Measurements from ENCODE around the gene CHST8.
"Not testable (repeated sequence)": the region's sequence is repeated elsewhere in the genome, so short reads cannot be mapped to it uniquely, and the experiment has no call there.

The CHST8 gene

GRCh38 chr19:33644284-33644836 is 22.6 kb downstream of the CHST8 start:
- no peak for DNase-seq (ENCODE audit: low spot score)

- DNase-seq (ENCODE audit: low spot score) = no peak
Observed at GRCh38 chr19:33646306-33646705, 24.6 kb downstream of the CHST8 start.

- no peak for DNase-seq (ENCODE audit: low spot score)
Observed at GRCh38 chr19:33647146-33647545, 25.4 kb downstream of the CHST8 start.

- DNase-seq (ENCODE audit: low spot score) = peak; percentile 3
Observed at GRCh38 chr19:33649627-33650305, 28.0 kb downstream of the CHST8 start.

GRCh38 chr19:33653684-33654083 is 31.9 kb downstream of the CHST8 start:
- DNase-seq (ENCODE audit: low spot score) = no peak

GRCh38 chr19:33654840-33655508 is 33.2 kb downstream of the CHST8 start:
- DNase-seq (ENCODE audit: low spot score) = no peak

GRCh38 chr19:33659835-33660234 is 38.1 kb downstream of the CHST8 start:
- DNase-seq (ENCODE audit: low spot score) = no peak

GRCh38 chr19:33660410-33661124 is 38.8 kb downstream of the CHST8 start:
- DNase-seq (ENCODE audit: low spot score) = peak; percentile 23

GRCh38 chr19:33661336-33661735 is 39.6 kb downstream of the CHST8 start:
- DNase-seq (ENCODE audit: low spot score) = no peak

- DNase-seq (ENCODE audit: low spot score) = no peak
Observed at GRCh38 chr19:33662391-33663092, 40.8 kb downstream of the CHST8 start.

- DNase-seq (ENCODE audit: low spot score) = not testable (repeated sequence)
Observed at GRCh38 chr19:33663316-33663715, 41.6 kb downstream of the CHST8 start.

GRCh38 chr19:33664744-33665143 is 43.0 kb downstream of the CHST8 start:
- no peak for DNase-seq (ENCODE audit: low spot score)

- no peak for DNase-seq (ENCODE audit: low spot score)
Observed at GRCh38 chr19:33665776-33666595, 44.2 kb downstream of the CHST8 start.

GRCh38 chr19:33667141-33667650 is 45.4 kb downstream of the CHST8 start:
- DNase-seq (ENCODE audit: low spot score) = no peak

- no peak for DNase-seq (ENCODE audit: low spot score)
Observed at GRCh38 chr19:33667881-33668280, 46.1 kb downstream of the CHST8 start.

- DNase-seq (ENCODE audit: low spot score) = no peak
Observed at GRCh38 chr19:33668968-33669367, 47.2 kb downstream of the CHST8 start.

- DNase-seq (ENCODE audit: low spot score) = no peak
Observed at GRCh38 chr19:33669376-33669775, 47.6 kb downstream of the CHST8 start.

- DNase-seq (ENCODE audit: low spot score) = no peak
Observed at GRCh38 chr19:33670398-33670797, 48.6 kb downstream of the CHST8 start.

- no peak for DNase-seq (ENCODE audit: low spot score)
Observed at GRCh38 chr19:33671211-33671610, 49.5 kb downstream of the CHST8 start.

GRCh38 chr19:33673258-33673875 is 51.6 kb downstream of the CHST8 start:
- DNase-seq (ENCODE audit: low spot score) = no peak

Measured in NAMALWA (cell line).